Suprapubic skin (tissue), 4 donors: ENCODE measurements around the gene TXLNB. TPM values are rescaled to one million over a fixed set of nuclear protein-coding genes. Genes with fewer than 3 reads are reported as not detected.

Source experiments
- DNase-seq, 2 donors: peaks; one replicate each; pipeline ENCODE4 v3.0.0-alpha.2; 2019; ENCODE audit warnings: low spot score in 2 of 2
- H3K27ac ChIP-seq: fragments of 200-600 bp; sonication (generic); one replicate; pipeline ENCODE4 v1.5.1; 2019
- H3K27me3 ChIP-seq: fragments of 200-600 bp; sonication (generic); one replicate; pipeline ENCODE4 v1.5.1; 2019
- H3K36me3 ChIP-seq: fragments of 200-600 bp; sonication (generic); one replicate; pipeline ENCODE4 v1.5.1; 2019
- H3K4me1 ChIP-seq: fragments of 200-600 bp; sonication (generic); one replicate; pipeline ENCODE4 v1.5.1; 2019
- H3K4me3 ChIP-seq: fragments of 200-600 bp; sonication (generic); one replicate; pipeline ENCODE4 v1.5.1; 2019; ENCODE audit warnings: mild to moderate bottlenecking
- H3K9me3 ChIP-seq: fragments of 200-600 bp; sonication (generic); one replicate; pipeline ENCODE4 v1.5.1; 2019
- CTCF ChIP-seq, 2 donors: fragments of 200-600 bp in 1 of 2; fragments of 450-650 bp in 1 of 2; sonication (generic) in 1 of 2; IDR thresholded peaks; one replicate each; pipeline ENCODE4 v1.5.1; 2016 to 2019; ENCODE audit warnings: antibody characterized with exemption in 2 of 2, mild to moderate bottlenecking in 1 of 2, moderate library complexity in 1 of 2
- EP300 ChIP-seq: sonication (generic); formaldehyde crosslinking; IDR thresholded peaks from one replicate; pipeline ENCODE4 v1.6.1; 2017; ENCODE audit warnings: antibody characterized with exemption
- POLR2A ChIP-seq, 2 donors: fragments of 450-650 bp; IDR thresholded peaks; one replicate each; pipeline ENCODE4 v1.6.1; 2017; ENCODE audit warnings: antibody characterized with exemption in 2 of 2, mild to moderate bottlenecking in 2 of 2, moderate library complexity in 2 of 2
- POLR2AphosphoS5 ChIP-seq, 3 donors: sonication (generic); formaldehyde crosslinking; IDR thresholded peaks; one replicate each; pipeline ENCODE4 v1.6.1; 2017; ENCODE audit warnings: antibody characterized with exemption in 3 of 3
- WGBS: methylation state at CpG from one replicate; pipeline ENCODE4 v1.1.5; 2018; 5-methylcytosine and 5-hydroxymethylcytosine counted together
- total RNA-seq, 4 donors: library from RNA; depleted of rRNA; stranded (reverse); fragments of >200 nt; gene quantifications; one replicate each; pipeline ENCODE4 v1.1.0, GENCODE V29; 2016

Gene TXLNB
- total RNA-seq, 4 donors from 2014 or later: 0.10 to 0.59 (median 0.37) TPM

- WGBS: 37% methylated on average over 2 of the region's 2 CpGs
- DNase-seq: no peak
- H3K4me3 ChIP-seq: no peak overlapping the region
- H3K27me3 ChIP-seq: no peaks in the 10 kb centered on the region
- no peaks in the 10 kb centered on the region for H3K9me3 ChIP-seq
- no peak overlapping the region for H3K27ac ChIP-seq
- TF ChIP-seq EP300 (no peak), POLR2AphosphoS5 (IDR thresholded peaks at IDR 0.05) (no peak), CTCF (IDR thresholded peaks at IDR 0.05) (no peak), POLR2A (IDR thresholded peaks at IDR 0.05) (no peak)
- peaks cover 17% of the 10 kb centered on the region for H3K4me1 ChIP-seq
- H3K36me3 ChIP-seq: no peaks in the 10 kb centered on the region
These were observed 44.2 kb downstream of the TXLNB start for GRCh38 chr6:139247618-139248017.

DNA sequence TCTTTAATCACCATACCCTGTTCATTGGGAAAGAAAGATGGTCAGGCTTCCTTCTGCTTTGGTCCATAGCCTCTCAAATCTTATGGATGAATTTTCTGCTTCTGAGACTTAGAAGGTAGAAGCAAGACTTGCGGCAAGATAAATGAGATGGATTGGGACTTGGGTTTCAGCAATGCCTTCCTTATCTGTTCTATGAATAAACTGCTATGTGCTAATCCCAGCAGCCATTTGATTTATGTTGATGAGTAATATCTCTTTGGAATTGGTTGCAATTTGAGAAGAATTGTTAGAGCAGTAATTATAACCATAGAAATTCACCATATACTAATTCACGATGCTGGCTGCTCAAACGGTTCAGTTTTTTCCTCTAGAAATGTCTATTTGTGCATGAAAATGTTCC lies 48.3 kb downstream of the TXLNB start:
- WGBS: 77% methylated on average over 3 of the region's 3 CpGs
- no peak for TF ChIP-seq CTCF (IDR thresholded peaks at IDR 0.05)
- TF ChIP-seq POLR2AphosphoS5 (IDR thresholded peaks at IDR 0.05): no peak
- TF ChIP-seq EP300: no peak
- no peak for TF ChIP-seq POLR2A (IDR thresholded peaks at IDR 0.05)

DNA sequence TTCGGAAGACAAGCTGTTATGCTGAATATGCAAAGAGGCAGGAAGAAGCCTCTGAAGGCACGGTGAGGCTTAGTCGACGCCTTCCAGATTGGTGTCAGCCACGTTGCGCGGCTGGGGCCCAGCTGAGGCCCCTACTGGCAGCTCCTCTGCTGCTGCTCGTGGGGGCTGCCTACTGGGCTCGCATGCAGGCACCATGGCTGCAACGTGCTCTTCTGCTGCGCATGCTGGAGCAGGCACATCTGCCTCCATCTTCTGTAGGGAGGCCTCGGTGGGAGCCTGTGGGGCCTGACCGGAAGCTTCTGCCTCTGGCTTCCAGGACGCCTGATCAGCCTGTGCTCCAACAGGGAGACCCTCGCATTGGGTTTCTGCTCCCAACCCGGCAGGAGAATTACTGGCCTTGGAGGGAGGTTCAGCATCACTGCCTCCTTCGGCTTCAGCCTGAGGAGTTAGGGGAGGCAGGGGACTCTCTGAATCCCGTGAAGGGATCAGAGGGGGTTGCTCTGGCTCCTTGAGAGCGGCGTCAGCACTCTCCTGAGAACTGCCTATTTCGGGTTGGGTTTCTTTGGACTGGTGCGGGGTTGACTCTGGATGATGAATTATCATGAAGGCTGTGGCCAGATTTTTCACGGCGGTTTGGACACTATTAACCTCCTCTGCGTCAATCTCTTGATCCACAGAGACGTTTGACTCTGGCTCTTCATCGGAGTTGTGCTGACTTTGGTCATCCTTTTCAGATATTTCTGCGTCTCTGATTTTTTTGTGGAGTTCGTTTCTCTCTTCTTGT lies 49.1 kb downstream of the TXLNB start:
- H3K27ac ChIP-seq: no peak overlapping the region
- no peaks in the 10 kb centered on the region for H3K9me3 ChIP-seq
- no peaks in the 10 kb centered on the region for H3K36me3 ChIP-seq
- WGBS: 93% methylated on average over 29 of the region's 29 CpGs
- H3K4me3 ChIP-seq: no peak overlapping the region
- H3K4me1 ChIP-seq: peaks cover 6% of the 10 kb centered on the region
- DNase-seq: no peak
- TF ChIP-seq POLR2A (IDR thresholded peaks at IDR 0.05) (no peak), EP300 (no peak), CTCF (IDR thresholded peaks at IDR 0.05) (no peak), POLR2AphosphoS5 (IDR thresholded peaks at IDR 0.05) (no peak)
- H3K27me3 ChIP-seq: no peaks in the 10 kb centered on the region

More for the DNA sequence above, 48.3 kb downstream of the TXLNB start:
- H3K4me3 ChIP-seq: no peak overlapping the region
- peaks cover 6% of the 10 kb centered on the region for H3K4me1 ChIP-seq
- no peaks in the 10 kb centered on the region for H3K27me3 ChIP-seq
- DNase-seq: no peak
- H3K27ac ChIP-seq: no peak overlapping the region
- H3K36me3 ChIP-seq: no peaks in the 10 kb centered on the region
- no peaks in the 10 kb centered on the region for H3K9me3 ChIP-seq

- Histone ChIP-seq H3K9me3 (no peaks in the 10 kb centered on the region), H3K36me3 (no peaks in the 10 kb centered on the region), H3K27me3 (no peaks in the 10 kb centered on the region), H3K27ac (no peak overlapping the region), H3K4me1 (peaks cover 6% of the 10 kb centered on the region), H3K4me3 (no peak overlapping the region)
- WGBS: 25% methylated on average over 2 of the region's 2 CpGs
- TF ChIP-seq CTCF (IDR thresholded peaks at IDR 0.05): no peak
- no peak for TF ChIP-seq EP300
- no peak for TF ChIP-seq POLR2AphosphoS5 (IDR thresholded peaks at IDR 0.05)
- no peak for TF ChIP-seq POLR2A (IDR thresholded peaks at IDR 0.05)
- DNase-seq: no peak
These were observed 51.4 kb downstream of the TXLNB start for GRCh38 chr6:139240161-139241010.

DNA sequence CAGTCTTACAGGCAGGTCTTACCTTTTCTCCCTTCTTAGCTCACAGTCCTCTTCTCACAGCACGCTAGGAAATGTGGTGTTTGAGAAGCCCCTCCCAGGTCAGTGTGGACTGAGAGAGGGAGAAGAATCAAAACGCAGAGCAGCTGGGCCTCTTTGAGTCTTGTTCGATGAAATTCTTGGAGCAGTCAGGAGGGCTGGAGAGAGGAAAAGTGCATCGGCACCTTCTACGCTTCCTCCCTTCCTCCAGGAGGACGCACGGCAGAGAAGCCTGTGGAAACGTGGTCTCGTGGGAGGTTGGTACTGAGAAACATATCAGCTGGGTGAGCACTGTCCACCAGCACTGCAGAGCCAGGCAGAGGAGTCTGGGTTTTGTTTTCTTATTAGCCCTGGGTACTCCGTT lies 52.7 kb downstream of the TXLNB start:
- no peaks in the 10 kb centered on the region for H3K27me3 ChIP-seq
- H3K4me3 ChIP-seq: no peak overlapping the region
- H3K36me3 ChIP-seq: no peaks in the 10 kb centered on the region
- no peak overlapping the region for H3K27ac ChIP-seq
- no peaks in the 10 kb centered on the region for H3K9me3 ChIP-seq
- TF ChIP-seq EP300 (no peak), POLR2AphosphoS5 (IDR thresholded peaks at IDR 0.05) (no peak), POLR2A (IDR thresholded peaks at IDR 0.05) (no peak), CTCF (IDR thresholded peaks at IDR 0.05) (no peak)
- WGBS: 78% methylated on average over 10 of the region's 10 CpGs
- DNase-seq: no peak
- H3K4me1 ChIP-seq: peaks cover 6% of the 10 kb centered on the region
